Adrenal gland (tissue), 5 donors: ENCODE data around the gene ANKRD34A.

Experiments
- POLR2A ChIP-seq, 2 donors: fragments of 450-650 bp; IDR thresholded peaks; one replicate each; pipeline ENCODE4 v1.6.1; 2017; ENCODE audit warnings: antibody characterized with exemption in 2 of 2, mild to moderate bottlenecking in 2 of 2, moderate library complexity in 1 of 2
- TF ChIP-seq, protein P1 (sequence below), 6 experiments: fragments of 450-650 bp in 4 of 6; fragments of 200-600 bp in 2 of 6; sonication (generic) in 1 of 6; IDR thresholded peaks; 1 replicate in 5 of 6; 2 replicates in 1 of 6; pipeline versions ENCODE4 v1.5.1 to v1.8.0; 2016 to 2021; ENCODE audit warnings: antibody characterized with exemption in 6 of 6, mild to moderate bottlenecking in 2 of 6, moderate library complexity in 1 of 6
- donor health status: DM: no; HTN: no; CAD: no.

DNA sequence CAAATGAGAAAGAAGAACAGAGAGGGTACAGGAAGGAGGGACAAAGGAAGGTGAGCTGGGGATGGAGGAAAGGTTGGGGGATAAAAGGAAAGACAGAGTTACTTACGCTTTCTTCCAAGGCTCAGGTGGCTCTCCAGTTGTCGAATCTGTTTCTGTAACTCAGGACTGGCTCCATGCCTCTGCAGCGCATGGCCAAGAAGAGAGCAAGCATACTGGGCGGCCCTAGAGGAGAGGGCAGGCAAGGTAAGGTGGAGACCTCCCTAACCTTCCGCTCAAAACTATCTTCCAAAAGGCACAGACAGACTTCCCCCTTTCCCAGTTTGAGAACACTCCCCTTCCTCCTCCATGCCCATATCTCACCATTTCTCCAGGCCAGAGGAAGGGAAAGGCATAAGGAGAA is 46.8 kb downstream of the ANKRD34A start:
- TF ChIP-seq POLR2A (IDR thresholded peaks at IDR 0.05): no peak
- TF ChIP-seq, protein P1, sequence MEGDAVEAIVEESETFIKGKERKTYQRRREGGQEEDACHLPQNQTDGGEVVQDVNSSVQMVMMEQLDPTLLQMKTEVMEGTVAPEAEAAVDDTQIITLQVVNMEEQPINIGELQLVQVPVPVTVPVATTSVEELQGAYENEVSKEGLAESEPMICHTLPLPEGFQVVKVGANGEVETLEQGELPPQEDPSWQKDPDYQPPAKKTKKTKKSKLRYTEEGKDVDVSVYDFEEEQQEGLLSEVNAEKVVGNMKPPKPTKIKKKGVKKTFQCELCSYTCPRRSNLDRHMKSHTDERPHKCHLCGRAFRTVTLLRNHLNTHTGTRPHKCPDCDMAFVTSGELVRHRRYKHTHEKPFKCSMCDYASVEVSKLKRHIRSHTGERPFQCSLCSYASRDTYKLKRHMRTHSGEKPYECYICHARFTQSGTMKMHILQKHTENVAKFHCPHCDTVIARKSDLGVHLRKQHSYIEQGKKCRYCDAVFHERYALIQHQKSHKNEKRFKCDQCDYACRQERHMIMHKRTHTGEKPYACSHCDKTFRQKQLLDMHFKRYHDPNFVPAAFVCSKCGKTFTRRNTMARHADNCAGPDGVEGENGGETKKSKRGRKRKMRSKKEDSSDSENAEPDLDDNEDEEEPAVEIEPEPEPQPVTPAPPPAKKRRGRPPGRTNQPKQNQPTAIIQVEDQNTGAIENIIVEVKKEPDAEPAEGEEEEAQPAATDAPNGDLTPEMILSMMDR (IDR thresholded peaks at IDR 0.05): no peak
